Activated CD4-positive, alpha-beta memory T cell treated with anti-CD3 and anti-CD28 coated beads for 36 hours (primary cell): Measurements from ENCODE around the gene CRB2. TPM values are rescaled to one million over a fixed set of nuclear protein-coding genes. Genes with fewer than 3 reads are reported as not detected.
A peak's percentile ranks its signal among the peaks of the same experiment; 100 is the strongest.

Experiments used
- CTCF ChIA-PET: fragments of 350-600 bp; sonication (Branson Sonifier 250); formaldehyde crosslinking; loops from one replicate; lab custom pipeline; 2021; ENCODE audit warnings: antibody characterized with exemption, inconsistent platforms; lab: Charles Lee
- POLR2A ChIA-PET: fragments of 350-600 bp; sonication (Branson Sonifier 250); formaldehyde crosslinking; loops from one replicate; lab custom pipeline; 2021; ENCODE audit warnings: antibody characterized with exemption; lab: Charles Lee
- DNase-seq: peaks from one replicate; pipeline ENCODE4 v3.0.0-alpha.2; 2020
- H3K27ac Mint-ChIP-seq: one replicate; pipeline ENCODE4 v1.8.0; 2021; ENCODE audit warnings: mixed read lengths
- H3K27me3 Mint-ChIP-seq: one replicate; pipeline ENCODE4 v1.8.0; 2021; ENCODE audit warnings: mixed read lengths
- H3K36me3 Mint-ChIP-seq: one replicate; pipeline ENCODE4 v1.8.0; 2021; ENCODE audit warnings: mixed read lengths
- H3K4me1 Mint-ChIP-seq: one replicate; pipeline ENCODE4 v1.8.0; 2021; ENCODE audit warnings: low read depth, mixed read lengths
- H3K4me3 Mint-ChIP-seq: one replicate; pipeline ENCODE4 v1.8.0; 2021; ENCODE audit warnings: mild to moderate bottlenecking, mixed read lengths
- H3K9me3 Mint-ChIP-seq: one replicate; pipeline ENCODE4 v1.8.0; 2021; ENCODE audit warnings: mixed read lengths
- intact Hi-C: fragments of 100-400 bp; cut with micrococcal nuclease; formaldehyde crosslinking; loops from one replicate; pipeline ENCODE4 v1.15.1; 2023
- total RNA-seq, 2 experiments: library from RNA; stranded (reverse); gene quantifications; one replicate each; pipeline ENCODE4 v1.2.3, GENCODE V29; 2021

The CRB2 gene
- total RNA-seq, 2 experiments from 2014 or later: not detected

DNA sequence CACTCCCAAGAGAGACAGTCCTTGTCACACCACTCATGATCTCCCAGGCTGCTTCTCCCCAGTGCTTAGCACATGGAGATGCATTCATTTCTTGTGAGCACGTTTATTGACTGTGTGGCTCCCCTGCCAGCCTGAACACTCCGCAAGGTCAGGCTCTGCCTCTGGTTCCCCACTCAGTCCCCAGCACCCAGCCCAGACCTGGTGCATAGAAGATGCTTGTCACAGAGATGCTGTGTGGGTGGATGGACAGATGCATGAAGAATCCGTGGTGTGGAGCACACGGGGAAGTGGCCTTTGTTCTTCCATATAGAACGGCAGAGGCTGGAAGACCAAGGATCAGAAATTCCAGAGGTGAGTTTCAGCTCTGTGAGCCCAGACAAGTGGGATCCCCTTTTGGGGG, 13.8 kb upstream of the CRB2 start:
- Mint-ChIP-seq H3K27ac (no peak overlapping the region), H3K4me1 (peaks cover 34% of the 10 kb centered on the region), H3K36me3 (no peaks in the 10 kb centered on the region), H3K27me3 (no peaks in the 10 kb centered on the region), H3K4me3 (no peak overlapping the region), H3K9me3 (no peaks in the 10 kb centered on the region)
- POLR2A ChIA-PET: no interaction called here
- intact Hi-C loops: no loop called here
- no peak for DNase-seq
- CTCF ChIA-PET: no interaction called here

GRCh38 chr9:123343443-123344191, 12.4 kb upstream of the CRB2 start:
- intact Hi-C loops: no loop called here
- ChIA-PET CTCF (interaction anchor here (0.5 kb wide), 1 partner anchor 260 kb away, joined by 3 read pairs; no protein-coding TSS in a partner anchor), POLR2A (no interaction called here)
- Mint-ChIP-seq H3K4me3 (no peak overlapping the region), H3K4me1 (peaks cover 30% of the 10 kb centered on the region), H3K36me3 (no peaks in the 10 kb centered on the region), H3K9me3 (no peaks in the 10 kb centered on the region), H3K27ac (no peak overlapping the region), H3K27me3 (no peaks in the 10 kb centered on the region)
- DNase-seq: no peak

GRCh38 chr9:123344192-123344949, 11.6 kb upstream of the CRB2 start:
- Mint-ChIP-seq H3K4me1 (peaks cover 23% of the 10 kb centered on the region), H3K27me3 (no peaks in the 10 kb centered on the region), H3K36me3 (no peaks in the 10 kb centered on the region), H3K27ac (no peak overlapping the region), H3K4me3 (no peak overlapping the region), H3K9me3 (no peaks in the 10 kb centered on the region)
- ChIA-PET CTCF (no interaction called here), POLR2A (interaction anchor here (0.7 kb wide), 1 partner anchor 322 kb away, joined by 3 read pairs; no protein-coding TSS in a partner anchor)
- DNase-seq: no peak
- intact Hi-C loops: no loop called here

GRCh38 chr9:123345567-123345955, 10.4 kb upstream of the CRB2 start:
- Mint-ChIP-seq H3K9me3 (no peaks in the 10 kb centered on the region), H3K27ac (no peak overlapping the region), H3K36me3 (no peaks in the 10 kb centered on the region), H3K27me3 (no peaks in the 10 kb centered on the region), H3K4me3 (no peak overlapping the region), H3K4me1 (peaks cover 12% of the 10 kb centered on the region)
- DNase-seq: no peak
- intact Hi-C loops: no loop called here
- ChIA-PET POLR2A (no interaction called here), CTCF (no interaction called here)

DNA sequence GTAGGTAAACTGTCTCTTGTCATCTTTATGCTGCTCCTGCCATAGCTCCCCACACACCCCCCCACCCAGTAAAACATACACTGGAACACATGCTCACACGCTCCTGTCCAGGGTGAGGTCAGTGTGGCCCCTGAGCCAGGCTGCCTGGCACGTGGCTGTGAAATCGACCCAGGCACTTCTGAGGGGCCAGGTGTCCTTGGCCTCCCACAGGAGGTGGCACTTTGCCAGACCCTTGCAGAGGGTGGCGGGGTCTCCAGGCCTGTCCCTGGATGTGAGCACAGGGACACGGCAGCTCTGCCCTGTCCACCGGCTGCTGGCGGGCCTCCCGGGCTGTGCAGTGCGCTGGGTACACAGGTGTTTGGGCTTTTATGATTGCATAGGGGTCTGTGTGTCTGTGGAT, 10.0 kb upstream of the CRB2 start:
- peaks cover 7% of the 10 kb centered on the region for H3K4me1 Mint-ChIP-seq
- H3K4me3 Mint-ChIP-seq: no peak overlapping the region
- H3K36me3 Mint-ChIP-seq: no peaks in the 10 kb centered on the region
- no peaks in the 10 kb centered on the region for H3K27me3 Mint-ChIP-seq
- DNase-seq: no peak
- ChIA-PET POLR2A (no interaction called here), CTCF (no interaction called here)
- no peaks in the 10 kb centered on the region for H3K9me3 Mint-ChIP-seq
- intact Hi-C loops: no loop called here
- H3K27ac Mint-ChIP-seq: no peak overlapping the region

DNA sequence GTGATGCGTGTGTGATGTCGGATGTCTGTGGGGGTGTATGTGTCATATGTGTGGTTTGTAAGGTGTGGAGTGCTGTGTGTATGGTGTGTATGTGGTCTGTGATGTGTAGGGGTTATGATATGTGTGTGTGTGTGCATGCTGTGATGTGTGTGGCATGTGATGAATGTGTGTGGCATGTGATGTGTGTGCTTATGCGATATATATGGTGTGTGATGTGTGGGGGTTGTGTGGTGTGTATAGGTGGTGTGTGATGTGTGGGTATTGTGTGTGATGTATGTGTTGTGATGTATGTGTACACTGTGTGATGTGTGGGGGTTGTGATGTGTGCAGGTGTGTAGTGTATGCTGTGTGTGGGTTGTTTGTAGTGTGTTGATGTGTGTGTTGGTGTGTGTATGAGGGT, 9.2 kb upstream of the CRB2 start:
- Mint-ChIP-seq H3K9me3 (no peaks in the 10 kb centered on the region), H3K4me1 (peaks cover under 1% of the 10 kb centered on the region), H3K27me3 (peaks cover 4% of the 10 kb centered on the region), H3K36me3 (no peaks in the 10 kb centered on the region), H3K27ac (no peak overlapping the region), H3K4me3 (no peak overlapping the region)
- POLR2A ChIA-PET: no interaction called here
- CTCF ChIA-PET: no interaction called here
- intact Hi-C loops: no loop called here
- no peak for DNase-seq

DNA sequence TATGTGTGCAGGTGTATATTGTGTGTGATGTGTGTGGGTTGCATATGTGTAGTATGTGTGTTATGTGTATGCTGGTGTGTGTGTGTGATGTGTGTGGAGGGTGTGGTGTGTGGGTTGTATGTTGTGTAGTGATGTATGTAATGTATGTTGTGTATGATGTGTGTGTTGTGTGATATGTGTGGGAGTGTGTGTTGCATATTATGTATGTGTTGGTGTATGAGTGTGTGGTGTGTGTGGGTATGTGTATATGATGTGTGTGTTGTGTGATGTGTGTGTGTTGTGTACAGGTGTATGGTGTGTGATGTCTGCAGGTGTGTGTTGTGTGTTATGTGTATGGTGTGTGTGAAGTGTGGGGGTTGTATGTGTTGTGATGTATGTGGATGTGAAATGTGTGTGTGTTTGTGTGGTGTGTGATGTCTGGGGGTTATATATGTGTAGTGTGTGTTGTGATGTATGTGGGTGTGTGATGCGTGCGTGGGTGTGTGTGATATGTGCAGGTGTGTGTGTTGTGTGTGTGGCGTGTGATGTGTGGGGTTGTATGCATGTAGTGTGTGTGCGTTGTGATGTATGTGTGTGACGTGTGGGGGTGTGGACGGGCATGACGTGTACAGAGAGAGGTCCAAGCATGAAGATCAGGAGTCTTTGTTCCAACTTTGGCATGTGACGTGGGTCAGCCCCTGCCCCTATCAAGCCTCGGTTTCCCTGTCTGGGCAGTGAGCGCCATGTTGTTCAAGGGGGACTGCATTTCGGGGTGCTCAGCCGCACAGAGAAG, 8.5 kb upstream of the CRB2 start:
- intact Hi-C loops: no loop called here
- H3K4me3 Mint-ChIP-seq: no peak overlapping the region
- POLR2A ChIA-PET: no interaction called here
- peaks cover 6% of the 10 kb centered on the region for H3K27me3 Mint-ChIP-seq
- H3K9me3 Mint-ChIP-seq: no peaks in the 10 kb centered on the region
- CTCF ChIA-PET: interaction anchor here (1.2 to 8.7 kb wide), 3 partner anchors 38 to 849 kb away, joined by 3 to 93 read pairs (median 73); no protein-coding TSS in a partner anchor
- DNase-seq: no peak
- H3K36me3 Mint-ChIP-seq: no peaks in the 10 kb centered on the region
- no peaks in the 10 kb centered on the region for H3K4me1 Mint-ChIP-seq
- no peak overlapping the region for H3K27ac Mint-ChIP-seq

DNA sequence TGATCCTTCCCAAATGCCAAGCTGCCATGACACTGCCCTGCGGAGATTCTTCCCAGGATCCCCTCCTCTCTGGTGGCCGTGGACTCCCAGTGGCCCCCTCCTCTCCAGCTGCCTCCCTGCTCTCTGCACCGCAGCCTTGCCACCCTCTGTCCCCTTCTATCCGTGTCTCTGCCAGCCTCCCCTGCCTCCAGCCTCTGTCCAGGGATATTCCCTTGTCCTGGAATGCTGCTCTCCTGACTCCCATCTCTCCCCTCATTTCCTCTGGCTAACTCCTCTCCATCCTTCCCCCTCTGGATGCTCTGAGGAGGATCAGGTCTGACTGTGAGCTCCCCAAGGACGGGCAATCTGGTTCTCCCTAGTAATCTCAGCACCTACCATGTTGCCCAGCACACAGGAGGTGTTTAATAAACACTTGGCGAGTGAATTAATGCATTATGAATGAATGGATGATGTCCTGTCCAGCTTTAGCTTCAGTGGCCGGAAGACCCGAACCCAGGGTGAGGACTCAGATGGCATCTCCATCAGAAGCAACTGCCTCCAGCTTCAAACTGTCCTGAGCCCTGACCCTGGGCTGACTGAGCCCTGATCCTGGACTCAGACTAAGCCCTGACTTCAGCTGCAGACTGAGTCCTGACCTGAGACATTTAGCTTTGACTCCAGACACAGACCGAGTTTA, 7.5 kb upstream of the CRB2 start:
- Mint-ChIP-seq H3K27me3 (peaks cover 14% of the 10 kb centered on the region), H3K4me1 (no peaks in the 10 kb centered on the region), H3K4me3 (no peak overlapping the region), H3K27ac (no peak overlapping the region), H3K9me3 (no peaks in the 10 kb centered on the region), H3K36me3 (no peaks in the 10 kb centered on the region)
- intact Hi-C loops: no loop called here
- POLR2A ChIA-PET: no interaction called here
- DNase-seq: no peak
- CTCF ChIA-PET: interaction anchor here (1.0 to 8.7 kb wide), 15 partner anchors 10 to 850 kb away, joined by 3 to 93 read pairs (median 4); partner anchors contain the start of gene ZBTB26

DNA sequence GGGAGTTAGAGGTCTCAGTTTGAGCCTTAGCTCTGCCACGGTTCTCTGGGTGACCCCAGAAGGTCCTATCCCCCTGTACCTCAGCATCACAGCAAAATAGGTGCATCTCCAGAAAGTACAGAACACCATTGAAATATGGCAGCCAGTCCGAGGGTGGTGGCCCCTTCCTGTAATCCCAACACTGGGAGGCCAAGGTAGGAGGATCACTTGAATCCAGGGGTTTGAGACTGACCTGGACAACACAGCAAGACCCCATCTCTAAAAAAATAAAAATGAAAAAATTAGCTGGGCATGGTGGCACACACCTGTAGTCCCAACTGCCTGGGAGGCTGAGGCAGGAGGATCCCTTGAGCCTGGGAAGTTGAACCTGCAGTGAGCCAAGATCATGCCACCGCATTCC, 7.0 kb upstream of the CRB2 start:
- intact Hi-C loops: no loop called here

GRCh38 chr9:123349691-123350480, 6.1 kb upstream of the CRB2 start:
- no peak overlapping the region for H3K4me3 Mint-ChIP-seq
- intact Hi-C loops: loop anchor here (2.0 to 5.0 kb wide), 3 partner anchors 269 to 883 kb away; no protein-coding TSS in a partner anchor
- no peaks in the 10 kb centered on the region for H3K36me3 Mint-ChIP-seq
- ChIA-PET POLR2A (interaction anchor here (0.6 kb wide), 1 partner anchor 36 kb away, joined by 3 read pairs; no protein-coding TSS in a partner anchor), CTCF (interaction anchor here (0.5 to 8.7 kb wide), 56 partner anchors 10 to 1187 kb away, joined by 3 to 93 read pairs (median 4); partner anchors contain the start of genes PDCL and RABGAP1)
- H3K27ac Mint-ChIP-seq: no peak overlapping the region
- peaks cover 16% of the 10 kb centered on the region for H3K27me3 Mint-ChIP-seq
- H3K9me3 Mint-ChIP-seq: no peaks in the 10 kb centered on the region
- DNase-seq: peak; percentile 72
- H3K4me1 Mint-ChIP-seq: no peaks in the 10 kb centered on the region

More for the DNA sequence above, 7.0 kb upstream of the CRB2 start:
- Mint-ChIP-seq H3K27ac (no peak overlapping the region), H3K9me3 (no peaks in the 10 kb centered on the region), H3K4me1 (no peaks in the 10 kb centered on the region), H3K4me3 (no peak overlapping the region), H3K36me3 (no peaks in the 10 kb centered on the region), H3K27me3 (peaks cover 16% of the 10 kb centered on the region)
- POLR2A ChIA-PET: no interaction called here
- DNase-seq: no peak
- CTCF ChIA-PET: interaction anchor here (0.5 to 8.7 kb wide), 27 partner anchors 10 to 850 kb away, joined by 3 to 93 read pairs (median 4); partner anchors contain the start of gene ZBTB26
